Thyroid gland (tissue), 4 donors: ENCODE results near the gene DIO1.

ENCODE experiments used
- CTCF ChIP-seq, 6 experiments: fragments of 200-600 bp in 3 of 6; fragments of 450-650 bp in 3 of 6; sonication (generic) in 3 of 6; IDR thresholded peaks; one replicate each; pipeline ENCODE4 v1.5.1; 2016 to 2019; ENCODE audit warnings: antibody characterized with exemption in 6 of 6, mild to moderate bottlenecking in 2 of 6, inconsistent platforms in 1 of 6, moderate library complexity in 1 of 6
- POLR2A ChIP-seq, 2 donors: fragments of 450-650 bp; IDR thresholded peaks; one replicate each; pipeline ENCODE4 v1.6.1; 2017; ENCODE audit warnings: antibody characterized with exemption in 2 of 2, mild to moderate bottlenecking in 2 of 2, moderate library complexity in 1 of 2

GRCh38 chr1:53847980-53848379 lies 46.0 kb upstream of the DIO1 start:
- TF ChIP-seq CTCF (IDR thresholded peaks at IDR 0.05) (no peak), POLR2A (IDR thresholded peaks at IDR 0.05) (no peak)
